Measurements from ENCODE around the gene FADS1. TPM values are rescaled to one million over a fixed set of nuclear protein-coding genes. Genes with fewer than 3 reads are reported as not detected.
A peak's percentile ranks its signal among the peaks of the same experiment; 100 is the strongest.

Gene FADS1
- total and polyA plus RNA-seq, 2 of the 13 experiments (the other 11 are each of a cell fraction or from before 2014, with no cell fraction given), result 91.8 to 108 TPM

GRCh38 chr11:61814958-61815789 lies 1.6 kb downstream of the FADS1 start (continued):
- TF ChIP-seq, protein P1, sequence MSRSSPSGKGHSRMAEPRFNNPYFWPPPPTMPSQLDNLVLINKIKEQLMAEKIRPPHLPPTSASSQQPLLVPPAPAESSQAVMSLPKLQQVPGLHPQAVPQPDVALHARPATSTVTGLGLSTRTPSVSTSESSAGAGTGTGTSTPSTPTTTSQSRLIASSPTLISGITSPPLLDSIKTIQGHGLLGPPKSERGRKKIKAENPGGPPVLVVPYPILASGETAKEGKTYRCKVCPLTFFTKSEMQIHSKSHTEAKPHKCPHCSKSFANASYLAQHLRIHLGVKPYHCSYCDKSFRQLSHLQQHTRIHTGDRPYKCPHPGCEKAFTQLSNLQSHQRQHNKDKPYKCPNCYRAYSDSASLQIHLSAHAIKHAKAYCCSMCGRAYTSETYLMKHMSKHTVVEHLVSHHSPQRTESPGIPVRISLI (CRISPR knock-in tag; IDR thresholded peaks at IDR 0.05; ENCODE audit: borderline replicate concordance), result no peak
- no peak for TF ChIP-seq ZNF296 (CRISPR knock-in tag; conservative IDR thresholded peaks at IDR 0.05)
- TF ChIP-seq, protein P2, sequence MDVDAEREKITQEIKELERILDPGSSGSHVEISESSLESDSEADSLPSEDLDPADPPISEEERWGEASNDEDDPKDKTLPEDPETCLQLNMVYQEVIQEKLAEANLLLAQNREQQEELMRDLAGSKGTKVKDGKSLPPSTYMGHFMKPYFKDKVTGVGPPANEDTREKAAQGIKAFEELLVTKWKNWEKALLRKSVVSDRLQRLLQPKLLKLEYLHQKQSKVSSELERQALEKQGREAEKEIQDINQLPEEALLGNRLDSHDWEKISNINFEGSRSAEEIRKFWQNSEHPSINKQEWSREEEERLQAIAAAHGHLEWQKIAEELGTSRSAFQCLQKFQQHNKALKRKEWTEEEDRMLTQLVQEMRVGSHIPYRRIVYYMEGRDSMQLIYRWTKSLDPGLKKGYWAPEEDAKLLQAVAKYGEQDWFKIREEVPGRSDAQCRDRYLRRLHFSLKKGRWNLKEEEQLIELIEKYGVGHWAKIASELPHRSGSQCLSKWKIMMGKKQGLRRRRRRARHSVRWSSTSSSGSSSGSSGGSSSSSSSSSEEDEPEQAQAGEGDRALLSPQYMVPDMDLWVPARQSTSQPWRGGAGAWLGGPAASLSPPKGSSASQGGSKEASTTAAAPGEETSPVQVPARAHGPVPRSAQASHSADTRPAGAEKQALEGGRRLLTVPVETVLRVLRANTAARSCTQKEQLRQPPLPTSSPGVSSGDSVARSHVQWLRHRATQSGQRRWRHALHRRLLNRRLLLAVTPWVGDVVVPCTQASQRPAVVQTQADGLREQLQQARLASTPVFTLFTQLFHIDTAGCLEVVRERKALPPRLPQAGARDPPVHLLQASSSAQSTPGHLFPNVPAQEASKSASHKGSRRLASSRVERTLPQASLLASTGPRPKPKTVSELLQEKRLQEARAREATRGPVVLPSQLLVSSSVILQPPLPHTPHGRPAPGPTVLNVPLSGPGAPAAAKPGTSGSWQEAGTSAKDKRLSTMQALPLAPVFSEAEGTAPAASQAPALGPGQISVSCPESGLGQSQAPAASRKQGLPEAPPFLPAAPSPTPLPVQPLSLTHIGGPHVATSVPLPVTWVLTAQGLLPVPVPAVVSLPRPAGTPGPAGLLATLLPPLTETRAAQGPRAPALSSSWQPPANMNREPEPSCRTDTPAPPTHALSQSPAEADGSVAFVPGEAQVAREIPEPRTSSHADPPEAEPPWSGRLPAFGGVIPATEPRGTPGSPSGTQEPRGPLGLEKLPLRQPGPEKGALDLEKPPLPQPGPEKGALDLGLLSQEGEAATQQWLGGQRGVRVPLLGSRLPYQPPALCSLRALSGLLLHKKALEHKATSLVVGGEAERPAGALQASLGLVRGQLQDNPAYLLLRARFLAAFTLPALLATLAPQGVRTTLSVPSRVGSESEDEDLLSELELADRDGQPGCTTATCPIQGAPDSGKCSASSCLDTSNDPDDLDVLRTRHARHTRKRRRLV (CRISPR knock-in tag; IDR thresholded peaks at IDR 0.05), result peak; percentile 87
- no peak for TF ChIP-seq FOSL2 (CRISPR knock-in tag; IDR thresholded peaks at IDR 0.05)
- TF ChIP-seq, protein P3, sequence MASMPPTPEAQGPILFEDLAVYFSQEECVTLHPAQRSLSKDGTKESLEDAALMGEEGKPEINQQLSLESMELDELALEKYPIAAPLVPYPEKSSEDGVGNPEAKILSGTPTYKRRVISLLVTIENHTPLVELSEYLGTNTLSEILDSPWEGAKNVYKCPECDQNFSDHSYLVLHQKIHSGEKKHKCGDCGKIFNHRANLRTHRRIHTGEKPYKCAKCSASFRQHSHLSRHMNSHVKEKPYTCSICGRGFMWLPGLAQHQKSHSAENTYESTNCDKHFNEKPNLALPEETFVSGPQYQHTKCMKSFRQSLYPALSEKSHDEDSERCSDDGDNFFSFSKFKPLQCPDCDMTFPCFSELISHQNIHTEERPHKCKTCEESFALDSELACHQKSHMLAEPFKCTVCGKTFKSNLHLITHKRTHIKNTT (CRISPR knock-in tag; IDR thresholded peaks at IDR 0.05), result peak; percentile 74
- no peak for TF ChIP-seq EEA1 (CRISPR knock-in tag; IDR thresholded peaks at IDR 0.05; ENCODE audit: borderline replicate concordance)
- TF ChIP-seq RARA (CRISPR knock-in tag; IDR thresholded peaks at IDR 0.05), result no peak
- 0 out of 2 replicates have a peak, but pooled peaks have one; percentile 60 for TF ChIP-seq ZFYVE20 (CRISPR knock-in tag; IDR thresholded peaks at IDR 0.05; ENCODE audit: borderline replicate concordance, low read depth)
- peak; percentile 48 for TF ChIP-seq MNT (IDR thresholded peaks at IDR 0.05)
- TF ChIP-seq ZSCAN12 (CRISPR knock-in tag; IDR thresholded peaks at IDR 0.05), result 0 out of 2 replicates have a peak, but pooled peaks have one; percentile 71
- TF ChIP-seq SIX4 (CRISPR knock-in tag; IDR thresholded peaks at IDR 0.05), result no peak
- TF ChIP-seq, protein P4, sequence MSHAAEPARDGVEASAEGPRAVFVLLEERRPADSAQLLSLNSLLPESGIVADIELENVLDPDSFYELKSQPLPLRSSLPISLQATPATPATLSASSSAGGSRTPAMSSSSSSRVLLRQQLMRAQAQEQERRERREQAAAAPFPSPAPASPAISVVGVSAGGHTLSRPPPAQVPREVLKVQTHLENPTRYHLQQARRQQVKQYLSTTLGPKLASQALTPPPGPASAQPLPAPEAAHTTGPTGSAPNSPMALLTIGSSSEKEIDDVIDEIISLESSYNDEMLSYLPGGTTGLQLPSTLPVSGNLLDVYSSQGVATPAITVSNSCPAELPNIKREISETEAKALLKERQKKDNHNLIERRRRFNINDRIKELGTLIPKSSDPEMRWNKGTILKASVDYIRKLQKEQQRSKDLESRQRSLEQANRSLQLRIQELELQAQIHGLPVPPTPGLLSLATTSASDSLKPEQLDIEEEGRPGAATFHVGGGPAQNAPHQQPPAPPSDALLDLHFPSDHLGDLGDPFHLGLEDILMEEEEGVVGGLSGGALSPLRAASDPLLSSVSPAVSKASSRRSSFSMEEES (CRISPR knock-in tag; IDR thresholded peaks at IDR 0.05), result no peak
- TF ChIP-seq ZNF264 (CRISPR knock-in tag; IDR thresholded peaks at IDR 0.05), result no peak
- TF ChIP-seq SMAD1 (CRISPR knock-in tag; IDR thresholded peaks at IDR 0.05; ENCODE audit: borderline replicate concordance, low read depth), result 0 out of 2 replicates have a peak, but pooled peaks have one; percentile 27
- TF ChIP-seq KLF11 (CRISPR knock-in tag; IDR thresholded peaks at IDR 0.05), result no peak
- no peak for TF ChIP-seq ZNF816 (CRISPR knock-in tag; IDR thresholded peaks at IDR 0.05; ENCODE audit: borderline replicate concordance)
- TF ChIP-seq ZNF33A (CRISPR knock-in tag; IDR thresholded peaks at IDR 0.05; ENCODE audit: borderline replicate concordance), result no peak
- no peak for TF ChIP-seq PPARG (CRISPR knock-in tag; conservative IDR thresholded peaks at IDR 0.05)
- TF ChIP-seq YEATS2 (CRISPR knock-in tag; IDR thresholded peaks at IDR 0.05; ENCODE audit: borderline replicate concordance), result peak; percentile 24; the same call in 1 of the 2 replicates

Measured in HepG2 (cell line).